Adrenal gland (tissue), 5 donors: ENCODE data around the gene CCDC17.

Experiments
- POLR2A ChIP-seq, 2 donors: fragments of 450-650 bp; IDR thresholded peaks; one replicate each; pipeline ENCODE4 v1.6.1; 2017; ENCODE audit warnings: antibody characterized with exemption in 2 of 2, mild to moderate bottlenecking in 2 of 2, moderate library complexity in 1 of 2
- TF ChIP-seq, protein P1 (sequence below), 6 experiments: fragments of 450-650 bp in 4 of 6; fragments of 200-600 bp in 2 of 6; sonication (generic) in 1 of 6; IDR thresholded peaks; 1 replicate in 5 of 6; 2 replicates in 1 of 6; pipeline versions ENCODE4 v1.5.1 to v1.8.0; 2016 to 2021; ENCODE audit warnings: antibody characterized with exemption in 6 of 6, mild to moderate bottlenecking in 2 of 6, moderate library complexity in 1 of 6
- donor health status: DM: no; HTN: no; CAD: no.

DNA sequence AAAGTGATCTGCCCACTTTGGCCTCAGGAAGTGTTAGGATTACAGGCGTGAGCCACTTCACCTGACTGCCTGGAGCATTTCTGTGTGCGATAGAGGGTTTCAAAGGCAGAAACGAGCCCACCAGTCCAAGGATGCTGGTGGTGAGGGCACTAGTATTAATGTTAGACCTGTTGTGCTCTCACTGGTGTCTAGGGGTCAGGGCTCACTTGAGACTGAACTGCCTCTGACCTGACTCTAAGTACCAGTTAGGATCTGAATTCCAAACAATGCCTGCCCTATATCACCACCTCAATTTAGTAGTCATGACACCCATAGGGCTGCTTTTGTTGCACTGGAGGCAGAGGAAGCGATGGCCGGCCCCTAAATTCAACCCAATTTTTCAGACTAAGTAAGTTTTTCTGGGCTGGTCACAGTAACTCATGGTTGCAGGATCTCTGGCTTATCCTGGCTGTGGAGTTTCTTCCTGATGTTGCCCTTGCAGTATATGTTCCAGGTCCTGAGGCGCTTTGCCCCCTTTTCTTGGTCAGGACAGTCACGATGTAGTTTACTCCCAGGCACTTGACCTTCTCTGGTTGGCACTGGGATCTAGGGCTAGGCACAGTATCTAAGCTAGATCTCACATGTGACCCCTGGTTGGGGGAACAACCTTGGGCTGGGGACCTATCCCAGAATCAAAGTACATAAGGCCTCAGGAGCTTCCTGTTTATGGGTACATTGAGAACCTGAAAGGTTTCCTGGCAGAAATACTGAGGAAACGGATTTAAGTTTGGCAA lies 4.5 kb downstream of the CCDC17 start:
- TF ChIP-seq, protein P1, sequence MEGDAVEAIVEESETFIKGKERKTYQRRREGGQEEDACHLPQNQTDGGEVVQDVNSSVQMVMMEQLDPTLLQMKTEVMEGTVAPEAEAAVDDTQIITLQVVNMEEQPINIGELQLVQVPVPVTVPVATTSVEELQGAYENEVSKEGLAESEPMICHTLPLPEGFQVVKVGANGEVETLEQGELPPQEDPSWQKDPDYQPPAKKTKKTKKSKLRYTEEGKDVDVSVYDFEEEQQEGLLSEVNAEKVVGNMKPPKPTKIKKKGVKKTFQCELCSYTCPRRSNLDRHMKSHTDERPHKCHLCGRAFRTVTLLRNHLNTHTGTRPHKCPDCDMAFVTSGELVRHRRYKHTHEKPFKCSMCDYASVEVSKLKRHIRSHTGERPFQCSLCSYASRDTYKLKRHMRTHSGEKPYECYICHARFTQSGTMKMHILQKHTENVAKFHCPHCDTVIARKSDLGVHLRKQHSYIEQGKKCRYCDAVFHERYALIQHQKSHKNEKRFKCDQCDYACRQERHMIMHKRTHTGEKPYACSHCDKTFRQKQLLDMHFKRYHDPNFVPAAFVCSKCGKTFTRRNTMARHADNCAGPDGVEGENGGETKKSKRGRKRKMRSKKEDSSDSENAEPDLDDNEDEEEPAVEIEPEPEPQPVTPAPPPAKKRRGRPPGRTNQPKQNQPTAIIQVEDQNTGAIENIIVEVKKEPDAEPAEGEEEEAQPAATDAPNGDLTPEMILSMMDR (IDR thresholded peaks at IDR 0.05): no peak
- TF ChIP-seq POLR2A (IDR thresholded peaks at IDR 0.05): no peak
